ENCODE measurements around the gene FHL2.

DNA sequence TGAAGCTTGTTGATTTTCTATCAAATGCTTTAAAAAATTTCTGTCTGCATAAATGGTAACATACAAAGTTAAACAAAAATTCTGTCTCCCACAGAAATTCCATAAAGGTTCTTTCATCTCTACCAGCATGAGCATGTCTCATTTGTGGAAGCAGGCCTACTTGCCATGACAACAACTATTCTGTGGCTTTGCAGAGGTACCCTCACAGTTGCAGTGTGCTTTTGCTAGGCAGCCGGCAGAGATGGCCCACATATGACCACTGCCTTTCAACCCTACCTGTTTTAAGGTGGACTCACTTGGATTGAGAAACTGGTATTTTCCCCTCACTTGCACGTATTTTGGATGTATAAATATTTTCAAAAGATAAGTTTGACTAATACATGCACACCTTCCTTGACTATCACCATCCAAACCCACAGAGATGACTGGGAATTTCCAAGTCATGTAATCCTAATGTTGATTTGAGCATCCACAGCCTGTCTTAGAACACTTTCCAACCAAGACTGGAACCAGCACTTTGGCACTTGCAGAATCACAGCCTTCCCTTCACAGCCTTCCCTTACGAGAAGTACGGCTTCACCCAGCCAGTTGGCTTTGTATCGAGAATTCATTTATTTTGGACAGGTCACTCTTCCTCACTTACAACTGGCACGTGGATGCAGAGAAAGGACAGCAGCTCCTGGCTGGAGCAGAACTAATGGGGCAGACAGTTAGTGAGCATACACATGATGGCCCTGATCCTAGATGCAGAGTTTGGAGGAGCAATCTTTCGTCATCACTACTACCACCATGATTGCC lies 9.3 kb upstream of the FHL2 start:
- TF ChIP-seq EP300 (IDR thresholded peaks at IDR 0.05; ENCODE audit: low read depth), result no peak
- TF ChIP-seq POLR2AphosphoS5 (IDR thresholded peaks at IDR 0.05), result no peak
